Panc1 (cell line): ENCODE data around the gene FMR1. TPM values are rescaled to one million over a fixed set of nuclear protein-coding genes. Genes with fewer than 3 reads are reported as not detected.

ENCODE experiments used
- ATAC-seq: fragments of 200-7000 bp; cut with Tn5 transposase; 2 replicates; pipeline ENCODE4 v1.9.1; 2020; ENCODE audit warnings: mild to moderate bottlenecking, moderate library complexity
- BruUV-seq: library from RNA; stranded (reverse); fragments of 400-500 nt; replicated peaks from 2 replicates; lab custom pipeline; 2021; lab: Mats Ljungman, UMichigan
- CTCF ChIA-PET: fragments of 300-600 bp; sonication (Branson Sonifier 250); formaldehyde crosslinking; loops from one replicate; lab custom pipeline; 2022; ENCODE audit warnings: antibody characterized with exemption; lab: Charles Lee
- POLR2A ChIA-PET: fragments of 300-600 bp; sonication (Branson Sonifier 250); formaldehyde crosslinking; loops from one replicate; lab custom pipeline; 2022; ENCODE audit warnings: antibody characterized with exemption; lab: Charles Lee
- DNase-seq: peaks from one replicate; pipeline ENCODE4 v3.0.0-alpha.2; 2010; ENCODE audit warnings: low read depth, low spot score
- H3K27ac ChIP-seq: 2 replicates; pipeline ENCODE4 v1.5.1; 2011; ENCODE audit warnings: mild to moderate bottlenecking, low read length, inconsistent platforms
- H3K27me3 ChIP-seq: fragments of 200-500 bp; sonication (Bioruptor generic); 2 replicates; pipeline ENCODE4 v1.6.0; 2014; ENCODE audit warnings: low read length, inconsistent platforms; ENCODE audit not compliant: control insufficient read depth, insufficient read depth
- H3K36me3 ChIP-seq: fragments of 200-500 bp; sonication (Bioruptor generic); 2 replicates; pipeline ENCODE4 v1.5.1; 2014; ENCODE audit warnings: inconsistent platforms, mild to moderate bottlenecking, low read length, moderate library complexity; ENCODE audit not compliant: control insufficient read depth, insufficient read depth
- H3K4me1 ChIP-seq: 2 replicates; pipeline ENCODE4 v1.5.1; 2011; ENCODE audit warnings: inconsistent platforms, mild to moderate bottlenecking, low read length, moderate library complexity; ENCODE audit not compliant: control insufficient read depth, insufficient read depth
- H3K4me3 ChIP-seq, 2 experiments: 2 replicates each; pipeline ENCODE4 v1.5.1; 2011 to 2012; ENCODE audit warnings: low read depth in 2 of 2, low read length in 2 of 2, mild to moderate bottlenecking in 2 of 2, inconsistent platforms in 1 of 2, moderate library complexity in 1 of 2
- H3K9me3 ChIP-seq: fragments of 200-500 bp; sonication (Bioruptor generic); 2 replicates; pipeline ENCODE4 v1.5.1; 2014; ENCODE audit warnings: low read depth, mild to moderate bottlenecking, inconsistent platforms, low read length, moderate library complexity; ENCODE audit not compliant: control insufficient read depth, insufficient read depth
- SIN3A ChIP-seq: IDR thresholded peaks from 2 replicates; pipeline ENCODE4 v1.6.1; 2012; ENCODE audit warnings: low read depth, mild to moderate bottlenecking, low read length, moderate library complexity, borderline replicate concordance; ENCODE audit not compliant: insufficient read depth
- in situ Hi-C: cut with HindIII; loops from 2 replicates; pipeline ENCODE4 v1.10.0; 2016; ENCODE audit warnings: low sequenced_read_pairs, low pct_unique_long_range_greater_than_20kb
- intact Hi-C: fragments of 100-400 bp; cut with micrococcal nuclease; formaldehyde crosslinking; loops from one replicate; pipeline ENCODE4 v1.10.0; 2022; ENCODE audit not compliant: unreplicated experiment
- total RNA-seq: library from RNA; stranded (reverse); gene quantifications from one replicate; pipeline ENCODE4 v1.2.1, GENCODE V29; 2021; ENCODE audit not compliant: unreplicated experiment

The FMR1 gene
- total RNA-seq, 1 experiment from 2014 or later, result 68.9 TPM

DNA sequence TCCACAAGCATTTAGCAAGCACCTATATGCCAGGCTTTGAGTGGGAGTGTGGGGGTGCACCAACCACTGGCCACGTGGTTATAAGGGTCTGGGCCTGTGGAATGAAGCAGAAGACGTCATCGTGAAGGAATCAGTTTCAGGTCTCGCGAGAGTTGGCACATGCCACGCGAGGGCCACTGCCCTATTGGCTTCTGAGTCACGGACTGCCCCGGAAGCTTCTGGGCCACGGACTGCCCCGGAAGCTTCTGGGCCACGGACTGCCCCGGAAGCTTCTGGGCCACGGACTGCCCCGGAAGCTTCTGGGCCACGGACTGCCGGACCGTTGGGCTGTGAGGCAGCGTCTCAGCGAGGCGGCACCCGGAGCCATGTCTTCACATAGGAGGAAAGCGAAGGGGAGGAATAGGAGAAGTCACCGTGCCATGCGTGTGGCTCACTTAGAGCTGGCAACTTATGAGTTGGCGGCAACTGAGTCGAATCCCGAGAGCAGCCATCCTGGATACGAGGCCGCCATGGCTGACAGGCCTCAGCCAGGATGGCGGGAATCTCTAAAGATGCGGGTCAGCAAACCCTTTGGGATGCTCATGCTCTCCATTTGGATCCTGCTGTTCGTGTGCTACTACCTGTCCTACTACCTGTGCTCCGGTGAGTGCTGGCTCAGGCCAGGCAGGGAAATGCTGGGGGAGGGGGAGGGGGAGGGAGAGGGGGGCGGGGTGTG is 69.5 kb downstream of the FMR1 start, which contains the start of gene FMR1NB:
FMR1NB (plus strand) TSS at position 300 of the 715 bp plus-strand sequence; CDS start at position 366, 66 bp downstream.
- CTCF ChIA-PET, result no interaction called here
- Histone ChIP-seq H3K27me3 (no peaks in the 10 kb centered on the region), H3K9me3 (no peaks in the 10 kb centered on the region), H3K4me1 (no peaks in the 10 kb centered on the region), H3K4me3 (no peak within 1 kb of the TSS), H3K27ac (no peak within 1 kb of the TSS), H3K36me3 (no peaks in the 10 kb centered on the region)
- no peak for TF ChIP-seq SIN3A
- in situ Hi-C loops, result no loop called here
- ATAC-seq, result no peak
- intact Hi-C loops, result no loop called here
- DNase-seq, result no peak
- no TSS peak for BruUV-seq
- POLR2A ChIA-PET, result no interaction called here

Other genes with a start within 250 kb of the FMR1 start
- gene FMR1NB, start 69.4 kb downstream of the FMR1 start, total RNA-seq, result not detected